ENCODE results near the gene NCAM2. TPM values are rescaled to one million over a fixed set of nuclear protein-coding genes. Genes with fewer than 3 reads are reported as not detected.

The NCAM2 gene
- total RNA-seq, 2 experiments from 2014 or later = not detected

- Mint-ChIP-seq H3K27ac (no peak overlapping the region), H3K27me3 (ENCODE audit: low read depth) (no peaks in the 10 kb centered on the region), H3K4me3 (no peak overlapping the region), H3K36me3 (ENCODE audit: low read depth) (no peaks in the 10 kb centered on the region), H3K9me3 (no peaks in the 10 kb centered on the region), H3K4me1 (ENCODE audit: low read depth) (no peaks in the 10 kb centered on the region)
- intact Hi-C loops (cut with micrococcal nuclease) = no loop called here
- no peak for DNase-seq
- CTCF ChIA-PET = interaction anchor here (1.0 kb wide), 1 partner anchor 33 kb away, joined by 3 read pairs; no protein-coding TSS in a partner anchor
These were observed 35.8 kb downstream of the NCAM2 start for GRCh38 chr21:21034036-21034435.

- H3K4me3 Mint-ChIP-seq = no peak overlapping the region
- H3K36me3 Mint-ChIP-seq (ENCODE audit: low read depth) = no peaks in the 10 kb centered on the region
- intact Hi-C loops (cut with micrococcal nuclease) = no loop called here
- CTCF ChIA-PET = no interaction called here
- peaks cover 3% of the 10 kb centered on the region for H3K27me3 Mint-ChIP-seq (ENCODE audit: low read depth)
- H3K4me1 Mint-ChIP-seq (ENCODE audit: low read depth) = no peaks in the 10 kb centered on the region
- no peak for DNase-seq
- no peak overlapping the region for H3K27ac Mint-ChIP-seq
- H3K9me3 Mint-ChIP-seq = no peaks in the 10 kb centered on the region
These were observed 41.5 kb downstream of the NCAM2 start for GRCh38 chr21:21039624-21040170.

GRCh38 chr21:21045518-21045917, 47.3 kb downstream of the NCAM2 start:
- no peak overlapping the region for H3K27ac Mint-ChIP-seq
- CTCF ChIA-PET = no interaction called here
- intact Hi-C loops (cut with micrococcal nuclease) = no loop called here
- DNase-seq = no peak
- H3K4me3 Mint-ChIP-seq = no peak overlapping the region
- H3K9me3 Mint-ChIP-seq = no peaks in the 10 kb centered on the region
- no peaks in the 10 kb centered on the region for H3K4me1 Mint-ChIP-seq (ENCODE audit: low read depth)
- peaks cover 3% of the 10 kb centered on the region for H3K27me3 Mint-ChIP-seq (ENCODE audit: low read depth)
- no peaks in the 10 kb centered on the region for H3K36me3 Mint-ChIP-seq (ENCODE audit: low read depth)

- no peaks in the 10 kb centered on the region for H3K36me3 Mint-ChIP-seq (ENCODE audit: low read depth)
- no peak overlapping the region for H3K27ac Mint-ChIP-seq
- no peak overlapping the region for H3K4me3 Mint-ChIP-seq
- CTCF ChIA-PET = no interaction called here
- no peak for DNase-seq
- no peaks in the 10 kb centered on the region for H3K4me1 Mint-ChIP-seq (ENCODE audit: low read depth)
- H3K27me3 Mint-ChIP-seq (ENCODE audit: low read depth) = peaks cover 3% of the 10 kb centered on the region
- intact Hi-C loops (cut with micrococcal nuclease) = no loop called here
- H3K9me3 Mint-ChIP-seq = no peaks in the 10 kb centered on the region
These were observed 47.9 kb downstream of the NCAM2 start for GRCh38 chr21:21046063-21046462.

GRCh38 chr21:21051109-21052055, 53.2 kb downstream of the NCAM2 start:
- Mint-ChIP-seq H3K9me3 (no peaks in the 10 kb centered on the region), H3K27me3 (ENCODE audit: low read depth) (no peaks in the 10 kb centered on the region), H3K27ac (no peak overlapping the region), H3K36me3 (ENCODE audit: low read depth) (no peaks in the 10 kb centered on the region), H3K4me1 (ENCODE audit: low read depth) (no peaks in the 10 kb centered on the region), H3K4me3 (no peak overlapping the region)
- CTCF ChIA-PET = no interaction called here
- intact Hi-C loops (cut with micrococcal nuclease) = no loop called here
- no peak for DNase-seq

GRCh38 chr21:21052672-21053071, 54.5 kb downstream of the NCAM2 start:
- intact Hi-C loops (cut with micrococcal nuclease) = no loop called here
- H3K27ac Mint-ChIP-seq = no peak overlapping the region
- H3K4me1 Mint-ChIP-seq (ENCODE audit: low read depth) = no peaks in the 10 kb centered on the region
- DNase-seq = no peak
- no peaks in the 10 kb centered on the region for H3K36me3 Mint-ChIP-seq (ENCODE audit: low read depth)
- H3K4me3 Mint-ChIP-seq = no peak overlapping the region
- CTCF ChIA-PET = no interaction called here
- H3K9me3 Mint-ChIP-seq = no peaks in the 10 kb centered on the region
- H3K27me3 Mint-ChIP-seq (ENCODE audit: low read depth) = no peaks in the 10 kb centered on the region

- Mint-ChIP-seq H3K36me3 (ENCODE audit: low read depth) (no peaks in the 10 kb centered on the region), H3K27me3 (ENCODE audit: low read depth) (no peaks in the 10 kb centered on the region), H3K9me3 (no peaks in the 10 kb centered on the region), H3K27ac (no peak overlapping the region), H3K4me1 (ENCODE audit: low read depth) (no peaks in the 10 kb centered on the region), H3K4me3 (no peak overlapping the region)
- no peak for DNase-seq
- intact Hi-C loops (cut with micrococcal nuclease) = no loop called here
- CTCF ChIA-PET = interaction anchor here (0.6 kb wide), 2 partner anchors 22 to 107 kb away, joined by 3 read pairs; no protein-coding TSS in a partner anchor
These were observed 59.3 kb downstream of the NCAM2 start for GRCh38 chr21:21057349-21058062.

GRCh38 chr21:21063828-21064227, 65.6 kb downstream of the NCAM2 start:
- no peak for DNase-seq
- Mint-ChIP-seq H3K36me3 (ENCODE audit: low read depth) (no peaks in the 10 kb centered on the region), H3K27ac (no peak overlapping the region), H3K4me1 (ENCODE audit: low read depth) (no peaks in the 10 kb centered on the region), H3K27me3 (ENCODE audit: low read depth) (no peaks in the 10 kb centered on the region), H3K9me3 (no peaks in the 10 kb centered on the region), H3K4me3 (no peak overlapping the region)
- CTCF ChIA-PET = no interaction called here
- intact Hi-C loops (cut with micrococcal nuclease) = no loop called here

- intact Hi-C loops (cut with micrococcal nuclease) = no loop called here
- DNase-seq = no peak
- no peak overlapping the region for H3K27ac Mint-ChIP-seq
- H3K36me3 Mint-ChIP-seq (ENCODE audit: low read depth) = no peaks in the 10 kb centered on the region
- CTCF ChIA-PET = no interaction called here
- H3K4me3 Mint-ChIP-seq = no peak overlapping the region
- no peaks in the 10 kb centered on the region for H3K4me1 Mint-ChIP-seq (ENCODE audit: low read depth)
- H3K9me3 Mint-ChIP-seq = no peaks in the 10 kb centered on the region
- no peaks in the 10 kb centered on the region for H3K27me3 Mint-ChIP-seq (ENCODE audit: low read depth)
These were observed 66.1 kb downstream of the NCAM2 start for GRCh38 chr21:21064353-21064752.

- Mint-ChIP-seq H3K9me3 (no peaks in the 10 kb centered on the region), H3K4me3 (no peak overlapping the region), H3K27me3 (ENCODE audit: low read depth) (no peaks in the 10 kb centered on the region), H3K4me1 (ENCODE audit: low read depth) (no peaks in the 10 kb centered on the region), H3K27ac (no peak overlapping the region), H3K36me3 (ENCODE audit: low read depth) (no peaks in the 10 kb centered on the region)
- intact Hi-C loops (cut with micrococcal nuclease) = no loop called here
- CTCF ChIA-PET = no interaction called here
- no peak for DNase-seq
These were observed 69.2 kb downstream of the NCAM2 start for GRCh38 chr21:21067375-21067774.

- Mint-ChIP-seq H3K9me3 (no peaks in the 10 kb centered on the region), H3K27ac (no peak overlapping the region), H3K27me3 (ENCODE audit: low read depth) (no peaks in the 10 kb centered on the region), H3K4me3 (no peak overlapping the region), H3K36me3 (ENCODE audit: low read depth) (no peaks in the 10 kb centered on the region), H3K4me1 (ENCODE audit: low read depth) (no peaks in the 10 kb centered on the region)
- intact Hi-C loops (cut with micrococcal nuclease) = no loop called here
- no peak for DNase-seq
- CTCF ChIA-PET = no interaction called here
These were observed 76.1 kb downstream of the NCAM2 start for GRCh38 chr21:21074305-21074704.

GRCh38 chr21:21076051-21076450, 77.8 kb downstream of the NCAM2 start:
- H3K4me3 Mint-ChIP-seq = no peak overlapping the region
- no peaks in the 10 kb centered on the region for H3K9me3 Mint-ChIP-seq
- H3K4me1 Mint-ChIP-seq (ENCODE audit: low read depth) = no peaks in the 10 kb centered on the region
- intact Hi-C loops (cut with micrococcal nuclease) = no loop called here
- no peak overlapping the region for H3K27ac Mint-ChIP-seq
- CTCF ChIA-PET = interaction anchor here (0.6 kb wide), 1 partner anchor 46 kb away, joined by 6 read pairs; no protein-coding TSS in a partner anchor
- no peaks in the 10 kb centered on the region for H3K27me3 Mint-ChIP-seq (ENCODE audit: low read depth)
- DNase-seq = no peak
- no peaks in the 10 kb centered on the region for H3K36me3 Mint-ChIP-seq (ENCODE audit: low read depth)
